Stimulated activated memory B cell treated with anti-CD40 and anti-IgM and Interleukin-4, amounts not matched to agents 10 μg/mL and 1 μg/mL and 100 μg/mL, for 72 hours (primary cell): ENCODE measurements around the gene SNAI1.
"Not testable (repeated sequence)": the region's sequence is repeated elsewhere in the genome, so short reads cannot be mapped to it uniquely, and the experiment has no call there.

Experiments
- ATAC-seq: fragments of 150-1000 bp; cut with Tn5 transposase; 2 replicates; pipeline ENCODE4 v1.10.0; 2021
- H3K27ac Mint-ChIP-seq: one replicate; pipeline ENCODE4 v1.8.0; 2022; ENCODE audit warnings: mild to moderate bottlenecking, mixed read lengths
- H3K27me3 Mint-ChIP-seq: one replicate; pipeline ENCODE4 v1.8.0; 2022; ENCODE audit warnings: mixed read lengths
- H3K36me3 Mint-ChIP-seq: one replicate; pipeline ENCODE4 v1.8.0; 2022; ENCODE audit warnings: mixed read lengths
- H3K4me1 Mint-ChIP-seq: one replicate; pipeline ENCODE4 v1.8.0; 2022; ENCODE audit warnings: mixed read lengths
- H3K4me3 Mint-ChIP-seq: one replicate; pipeline ENCODE4 v1.8.0; 2022; ENCODE audit warnings: mild to moderate bottlenecking, moderate library complexity, mixed read lengths
- H3K9me3 Mint-ChIP-seq: one replicate; pipeline ENCODE4 v1.8.0; 2022; ENCODE audit warnings: mixed read lengths

SNAI1 gene

DNA sequence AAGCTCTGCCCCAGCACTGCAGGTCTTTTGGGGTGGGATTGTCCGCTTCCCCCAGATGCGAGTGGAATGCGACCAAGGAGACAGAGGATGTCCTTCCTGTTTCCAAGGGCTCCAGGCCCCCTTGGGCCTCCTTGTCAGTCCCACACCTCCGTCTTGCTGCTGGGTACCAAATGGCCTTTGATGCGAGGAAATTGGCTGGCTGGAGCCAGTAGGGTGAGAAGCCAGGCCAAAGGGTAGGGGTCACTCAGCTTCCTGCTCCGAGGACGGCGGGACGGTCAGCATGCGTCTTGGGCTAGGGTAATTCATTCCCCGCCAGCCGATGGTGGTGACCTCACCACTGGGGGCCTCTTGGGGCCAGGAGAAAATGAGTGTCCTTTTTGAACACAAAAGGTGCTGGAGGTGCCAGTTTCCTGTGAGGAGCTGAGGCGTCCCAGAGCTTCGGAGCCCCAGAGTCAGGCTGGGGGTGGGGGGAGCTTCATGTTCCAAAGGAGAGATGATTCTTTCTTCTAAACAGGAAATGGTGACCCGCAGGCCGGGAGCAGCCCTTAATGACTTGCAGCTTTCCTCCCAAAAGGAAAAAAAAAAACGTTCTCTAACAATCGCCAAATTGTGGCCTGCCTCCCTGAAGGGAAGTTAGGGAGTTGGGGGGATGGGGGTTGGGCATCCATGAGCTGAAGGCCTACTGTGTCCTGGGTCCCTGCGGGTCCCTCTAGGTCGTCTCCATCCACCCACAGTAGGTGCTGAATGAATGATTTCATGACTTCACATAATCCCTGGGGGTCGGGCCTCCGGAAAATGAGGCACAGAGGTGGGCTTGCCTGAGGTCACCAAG lies 6.7 kb downstream of the SNAI1 start:
- peaks cover 11% of the 10 kb centered on the region for H3K4me1 Mint-ChIP-seq
- no peak for ATAC-seq
- H3K9me3 Mint-ChIP-seq = no peaks in the 10 kb centered on the region
- no peaks in the 10 kb centered on the region for H3K36me3 Mint-ChIP-seq
- no peak overlapping the region for H3K4me3 Mint-ChIP-seq
- H3K27me3 Mint-ChIP-seq = no peaks in the 10 kb centered on the region
- no peak overlapping the region for H3K27ac Mint-ChIP-seq

DNA sequence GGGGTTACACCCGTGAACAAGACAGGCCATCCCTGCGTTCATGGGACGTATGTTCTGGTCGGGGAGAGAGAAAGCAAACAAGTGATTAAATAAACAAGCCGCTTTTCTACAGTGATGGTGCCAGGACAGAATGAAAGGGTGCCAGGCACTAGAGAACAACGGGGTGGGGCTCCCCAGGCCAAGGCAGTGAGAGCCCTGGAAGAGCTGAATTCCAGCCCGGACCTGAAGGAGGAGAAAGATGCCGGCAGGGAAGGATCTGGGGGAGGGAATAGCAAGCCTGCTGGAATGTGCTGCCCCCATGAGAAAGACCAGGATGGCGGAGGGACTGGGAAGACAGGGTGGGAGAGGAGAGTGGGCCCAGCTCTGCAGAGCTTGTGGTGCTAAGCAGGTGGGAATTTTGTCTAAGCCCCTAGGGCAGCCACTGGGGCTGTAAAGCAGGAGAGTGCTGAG lies 7.5 kb downstream of the SNAI1 start:
- no peaks in the 10 kb centered on the region for H3K36me3 Mint-ChIP-seq
- H3K4me3 Mint-ChIP-seq = no peak overlapping the region
- no peaks in the 10 kb centered on the region for H3K9me3 Mint-ChIP-seq
- ATAC-seq = no peak
- no peak overlapping the region for H3K27ac Mint-ChIP-seq
- no peaks in the 10 kb centered on the region for H3K27me3 Mint-ChIP-seq
- peaks cover 11% of the 10 kb centered on the region for H3K4me1 Mint-ChIP-seq

GRCh38 chr20:49993301-49993751 lies 10.5 kb downstream of the SNAI1 start:
- Mint-ChIP-seq H3K27ac (no peak overlapping the region), H3K4me3 (no peak overlapping the region), H3K4me1 (peaks cover 18% of the 10 kb centered on the region), H3K36me3 (no peaks in the 10 kb centered on the region), H3K9me3 (no peaks in the 10 kb centered on the region), H3K27me3 (no peaks in the 10 kb centered on the region)
- ATAC-seq = peak; percentile 78

DNA sequence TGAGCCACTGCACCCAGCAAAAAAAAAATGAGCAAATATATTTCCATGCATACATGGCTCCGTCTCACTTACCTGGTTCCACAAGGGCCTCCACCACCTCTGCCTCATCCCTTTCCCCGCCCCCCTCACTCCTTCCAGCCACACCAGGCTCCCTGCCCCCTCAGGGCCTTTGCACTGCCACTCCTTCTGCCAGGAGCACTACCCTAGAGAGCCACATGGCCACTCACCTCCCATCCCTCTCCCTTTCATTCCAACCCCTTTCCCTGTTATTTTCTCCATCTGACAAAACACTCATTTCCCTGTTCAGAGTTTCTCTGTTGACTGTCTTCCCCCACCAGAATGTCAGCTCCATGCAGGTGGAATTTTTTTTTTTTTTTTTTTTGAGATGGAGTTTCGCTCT lies 12.8 kb downstream of the SNAI1 start:
- H3K9me3 Mint-ChIP-seq = no peaks in the 10 kb centered on the region
- no peak overlapping the region for H3K4me3 Mint-ChIP-seq
- H3K27me3 Mint-ChIP-seq = no peaks in the 10 kb centered on the region
- no peaks in the 10 kb centered on the region for H3K36me3 Mint-ChIP-seq
- ATAC-seq = no peak
- H3K27ac Mint-ChIP-seq = no peak overlapping the region
- peaks cover 30% of the 10 kb centered on the region for H3K4me1 Mint-ChIP-seq

DNA sequence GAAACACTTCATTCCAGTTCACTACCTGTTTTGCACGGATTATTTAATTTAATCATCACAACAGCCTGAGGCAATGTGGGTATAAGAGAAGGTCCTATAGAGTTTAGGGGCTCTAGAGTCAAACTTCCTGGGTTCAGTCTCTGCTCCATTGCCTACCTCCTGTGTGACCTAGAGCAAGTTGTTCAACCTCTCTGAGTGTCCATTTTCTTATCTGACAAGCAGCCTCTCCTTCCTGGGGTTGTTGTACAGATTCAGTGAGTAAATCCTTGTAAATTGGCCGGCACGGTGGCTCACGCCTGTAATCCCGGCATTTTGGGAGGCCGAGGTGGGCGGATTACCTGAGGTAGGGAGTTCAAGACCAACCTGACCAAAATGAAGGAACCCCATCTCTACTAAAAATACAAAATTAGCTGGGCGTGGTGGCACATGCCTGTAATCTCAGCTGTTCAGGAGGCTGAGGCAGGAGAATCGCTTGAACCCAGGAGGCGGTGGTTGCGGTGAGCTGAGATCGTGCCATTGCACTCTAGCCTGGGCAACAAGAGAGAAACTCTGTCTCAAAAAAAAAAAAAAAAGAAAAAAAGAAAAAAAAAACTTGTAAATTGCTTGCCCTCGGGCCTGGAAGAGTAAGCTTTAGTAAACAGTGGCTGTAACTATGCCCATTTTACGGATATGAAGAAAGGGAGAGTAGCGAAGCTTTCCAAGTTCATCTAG lies 15.9 kb downstream of the SNAI1 start:
- H3K27me3 Mint-ChIP-seq, H3K9me3 Mint-ChIP-seq, H3K36me3 Mint-ChIP-seq, ATAC-seq, H3K27ac Mint-ChIP-seq, H3K4me3 Mint-ChIP-seq: not testable (repeated sequence)
- peaks cover 29% of the 10 kb centered on the region for H3K4me1 Mint-ChIP-seq

DNA sequence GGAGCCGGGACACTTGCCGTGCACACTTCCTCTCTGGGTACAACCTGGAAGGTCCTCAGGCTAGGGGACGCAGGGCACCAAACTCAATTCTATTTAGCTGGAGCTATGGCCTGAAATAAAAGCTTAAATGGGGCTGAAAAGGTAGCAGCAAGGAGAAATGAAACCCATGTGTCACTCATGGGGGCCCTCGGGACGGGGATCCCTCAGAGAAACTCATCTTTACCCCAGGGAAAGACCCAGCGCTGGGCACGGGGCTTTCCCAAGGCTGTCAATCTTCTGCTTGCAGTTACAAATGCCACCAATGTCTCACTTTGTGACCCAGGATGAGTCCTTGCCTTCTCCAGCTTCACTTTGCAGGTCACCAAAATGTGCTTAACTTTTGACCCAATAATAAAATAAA lies 16.5 kb downstream of the SNAI1 start:
- no peak overlapping the region for H3K4me3 Mint-ChIP-seq
- no peak overlapping the region for H3K27ac Mint-ChIP-seq
- peaks cover 25% of the 10 kb centered on the region for H3K4me1 Mint-ChIP-seq
- H3K27me3 Mint-ChIP-seq = peaks cover 8% of the 10 kb centered on the region
- ATAC-seq = peak; percentile 96
- no peaks in the 10 kb centered on the region for H3K36me3 Mint-ChIP-seq
- no peaks in the 10 kb centered on the region for H3K9me3 Mint-ChIP-seq

- ATAC-seq, H3K9me3 Mint-ChIP-seq, H3K27ac Mint-ChIP-seq, H3K36me3 Mint-ChIP-seq, H3K4me3 Mint-ChIP-seq: not testable (repeated sequence)
- Mint-ChIP-seq H3K27me3 (peaks cover 17% of the 10 kb centered on the region), H3K4me1 (peaks cover 32% of the 10 kb centered on the region)
Measured at GRCh38 chr20:50000548-50001222, 17.9 kb downstream of the SNAI1 start.

DNA sequence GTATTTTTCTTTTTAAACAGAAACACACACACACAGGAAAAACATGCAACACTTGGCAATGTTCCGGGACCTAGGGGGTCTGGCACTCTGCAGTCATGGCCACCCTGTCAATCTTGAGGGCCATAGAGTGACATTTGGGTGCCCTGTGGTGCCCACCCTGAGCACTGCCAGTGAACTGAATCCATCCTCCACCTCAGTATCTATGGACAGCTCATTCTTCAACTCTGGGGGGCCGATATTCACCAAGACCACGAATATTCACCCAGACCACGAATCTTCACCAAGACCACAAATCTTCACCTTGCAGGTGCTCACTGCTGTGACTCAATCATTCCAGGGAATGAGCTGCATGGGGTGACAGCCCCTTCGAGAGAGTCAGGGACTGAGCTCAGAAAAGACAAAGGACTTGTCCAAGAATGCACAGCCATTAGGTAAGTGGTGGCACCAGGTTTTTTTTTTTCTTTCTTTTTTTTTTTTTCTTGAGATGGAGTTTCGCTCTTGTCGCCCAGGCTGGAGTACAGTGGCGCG lies 19.1 kb downstream of the SNAI1 start:
- ATAC-seq = no peak
- H3K27ac Mint-ChIP-seq = no peak overlapping the region
- H3K36me3 Mint-ChIP-seq = no peaks in the 10 kb centered on the region
- no peak overlapping the region for H3K4me3 Mint-ChIP-seq
- H3K27me3 Mint-ChIP-seq = peaks cover 20% of the 10 kb centered on the region
- no peaks in the 10 kb centered on the region for H3K9me3 Mint-ChIP-seq
- peaks cover 36% of the 10 kb centered on the region for H3K4me1 Mint-ChIP-seq

DNA sequence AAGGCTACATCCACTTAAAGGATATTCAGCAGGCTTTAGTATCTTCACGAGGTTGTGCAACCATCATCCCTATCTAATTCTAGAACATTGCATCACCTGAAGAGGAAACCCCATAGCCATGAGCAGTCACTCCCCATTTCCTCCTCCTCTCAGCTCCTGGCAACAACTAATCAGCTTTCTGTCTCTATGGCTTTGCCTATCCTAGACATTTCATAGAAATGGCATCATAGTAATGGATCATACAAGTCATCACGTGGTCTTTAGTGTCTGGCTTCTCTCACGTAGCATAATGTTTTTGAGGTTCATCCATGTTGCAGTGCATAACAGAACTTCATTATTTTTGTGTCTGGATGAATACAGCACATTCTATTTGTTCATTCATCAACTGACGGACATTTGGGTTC lies 20.5 kb downstream of the SNAI1 start:
- Mint-ChIP-seq H3K4me3 (no peak overlapping the region), H3K36me3 (no peaks in the 10 kb centered on the region), H3K27me3 (peaks cover 20% of the 10 kb centered on the region), H3K4me1 (peaks cover 29% of the 10 kb centered on the region), H3K9me3 (no peaks in the 10 kb centered on the region), H3K27ac (no peak overlapping the region)
- no peak for ATAC-seq

- Mint-ChIP-seq H3K27me3 (peaks cover 20% of the 10 kb centered on the region), H3K27ac (no peak overlapping the region), H3K4me3 (no peak overlapping the region), H3K9me3 (no peaks in the 10 kb centered on the region), H3K4me1 (peaks cover 22% of the 10 kb centered on the region), H3K36me3 (no peaks in the 10 kb centered on the region)
- no peak for ATAC-seq
Measured at GRCh38 chr20:50004229-50004628, 21.4 kb downstream of the SNAI1 start.

DNA sequence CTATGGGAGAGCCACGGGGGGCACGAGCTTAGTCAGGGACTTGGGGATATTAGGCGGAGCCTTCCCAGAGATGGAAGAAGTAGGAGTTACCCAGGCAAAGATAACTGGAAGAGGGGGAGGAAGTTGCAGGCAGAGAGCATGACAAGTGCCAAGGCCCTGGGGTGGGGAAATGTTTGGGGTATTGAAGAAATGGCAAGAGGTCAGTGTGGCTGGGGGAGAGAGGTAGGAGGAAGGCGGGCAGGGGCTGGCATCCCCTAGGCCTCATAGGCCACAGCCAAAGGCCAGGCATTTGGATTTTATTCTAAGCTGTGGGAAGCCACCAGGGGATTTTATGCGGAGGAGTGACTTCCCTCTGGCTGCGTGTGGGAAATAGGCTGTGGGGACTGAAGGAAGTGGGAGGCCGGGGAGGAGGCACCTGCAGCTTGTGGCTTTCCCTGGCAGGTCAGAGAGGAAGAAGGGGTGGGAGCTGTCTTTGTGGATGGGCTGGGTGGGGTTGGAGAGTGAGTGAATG lies 22.7 kb downstream of the SNAI1 start:
- Mint-ChIP-seq H3K4me1 (peaks cover 17% of the 10 kb centered on the region), H3K4me3 (no peak overlapping the region), H3K27me3 (peaks cover 33% of the 10 kb centered on the region), H3K27ac (no peak overlapping the region), H3K9me3 (no peaks in the 10 kb centered on the region), H3K36me3 (no peaks in the 10 kb centered on the region)
- no peak for ATAC-seq

DNA sequence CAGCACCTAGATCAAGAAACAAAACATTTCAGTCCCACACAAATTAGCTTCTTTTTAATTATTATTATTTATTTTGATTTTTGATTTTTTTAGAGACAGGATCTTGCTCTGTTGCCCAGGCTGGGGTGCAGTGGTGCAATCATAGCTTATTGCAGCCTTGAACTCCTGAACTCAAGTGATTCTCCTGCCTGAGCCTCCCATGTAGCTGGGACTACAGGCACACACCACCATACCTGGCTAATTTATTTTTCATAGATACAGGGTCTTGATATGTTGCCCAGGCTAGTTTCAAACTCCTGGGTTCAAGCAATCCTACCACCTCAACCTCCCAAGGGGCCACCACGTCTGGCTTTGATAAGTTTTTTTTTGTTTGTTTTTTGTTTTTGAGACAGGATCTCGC lies 24.6 kb downstream of the SNAI1 start:
- Mint-ChIP-seq H3K27ac (no peak overlapping the region), H3K4me1 (peaks cover 29% of the 10 kb centered on the region)

DNA sequence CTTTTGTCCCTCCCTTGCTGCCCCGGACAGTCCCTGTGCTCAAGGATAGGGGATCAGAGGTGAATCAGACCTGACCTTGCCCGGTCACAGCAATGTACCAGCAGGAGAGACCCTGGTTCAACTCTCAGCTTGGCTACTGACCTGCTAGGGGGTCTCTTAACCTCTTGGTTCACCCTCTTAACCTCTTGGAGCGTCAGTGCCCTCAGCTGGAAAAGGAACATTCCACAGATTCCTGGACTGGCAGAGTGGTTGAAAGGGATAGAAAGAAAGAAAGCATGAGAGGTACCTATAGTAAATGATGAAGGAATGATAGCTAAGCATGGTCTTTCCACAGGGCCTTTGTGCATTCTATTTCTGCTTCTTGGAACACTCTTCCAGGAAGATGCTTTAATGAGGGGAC lies 25.2 kb downstream of the SNAI1 start:
- H3K27me3 Mint-ChIP-seq = peaks cover 38% of the 10 kb centered on the region
- H3K9me3 Mint-ChIP-seq = no peaks in the 10 kb centered on the region
- H3K36me3 Mint-ChIP-seq = no peaks in the 10 kb centered on the region
- ATAC-seq = no peak
- peaks cover 35% of the 10 kb centered on the region for H3K4me1 Mint-ChIP-seq
- H3K4me3 Mint-ChIP-seq = no peak overlapping the region
- no peak overlapping the region for H3K27ac Mint-ChIP-seq

More for the DNA sequence above, 24.6 kb downstream of the SNAI1 start:
- Mint-ChIP-seq H3K9me3 (no peaks in the 10 kb centered on the region), H3K4me3 (no peak overlapping the region), H3K36me3 (no peaks in the 10 kb centered on the region), H3K27me3 (peaks cover 40% of the 10 kb centered on the region)
- ATAC-seq = no peak

DNA sequence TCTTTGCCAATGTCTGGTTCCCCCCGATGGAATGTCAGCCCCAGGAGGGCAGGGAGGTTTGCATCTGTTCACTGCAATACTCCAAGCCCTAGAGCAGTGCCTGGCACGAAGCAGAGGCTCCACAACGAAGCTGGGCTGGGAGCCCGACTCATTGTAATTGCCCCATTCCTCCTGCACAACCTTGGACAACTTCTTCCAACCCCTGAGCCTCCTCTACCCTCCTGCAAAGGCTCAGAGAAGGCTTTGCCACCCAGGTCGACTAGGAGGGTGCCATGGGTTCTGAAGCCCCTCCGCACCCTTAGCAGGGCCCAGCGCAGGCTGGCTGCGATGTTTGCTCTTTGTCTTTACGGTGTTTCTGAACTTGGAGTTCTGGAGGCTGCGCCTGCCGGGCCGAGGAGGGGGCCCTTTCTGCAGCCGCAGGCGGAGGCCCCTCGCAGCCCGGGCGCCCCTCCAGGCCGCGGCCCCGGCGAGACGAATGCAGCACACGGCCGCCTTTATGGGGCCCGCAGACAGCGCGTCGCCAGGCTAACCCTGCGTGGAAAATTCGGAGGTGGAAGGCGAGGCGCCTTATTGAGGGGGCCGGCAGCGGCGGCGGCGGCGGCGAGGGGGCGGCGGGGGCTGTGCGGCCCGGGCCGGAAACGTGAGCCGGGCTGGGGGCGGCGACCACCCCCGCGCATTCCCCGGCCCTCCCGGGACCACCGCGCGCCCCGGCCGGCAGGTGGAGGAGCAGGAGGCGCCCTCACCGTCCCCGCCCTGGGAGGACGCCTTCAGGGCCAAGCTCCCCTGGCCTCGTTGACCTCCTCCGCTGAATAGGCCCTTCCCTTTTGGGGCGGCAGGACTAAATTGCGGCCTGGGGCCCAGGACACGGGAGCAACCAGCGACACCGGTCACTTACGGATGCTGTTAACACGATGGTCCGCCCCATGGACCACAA lies 27.0 kb downstream of the SNAI1 start:
- H3K27ac Mint-ChIP-seq = no peak overlapping the region
- H3K36me3 Mint-ChIP-seq = no peaks in the 10 kb centered on the region
- no peak overlapping the region for H3K4me3 Mint-ChIP-seq
- no peaks in the 10 kb centered on the region for H3K9me3 Mint-ChIP-seq
- H3K4me1 Mint-ChIP-seq = peaks cover 31% of the 10 kb centered on the region
- H3K27me3 Mint-ChIP-seq = peaks cover 31% of the 10 kb centered on the region
- ATAC-seq = no peak
